ENCODE data around the gene TSPOAP1.

The TSPOAP1 gene

GRCh38 chr17:58302919-58303585, 25.5 kb downstream of the TSPOAP1 start:
- no peak for DNase-seq

- no peak for DNase-seq
These were observed 26.2 kb downstream of the TSPOAP1 start for GRCh38 chr17:58302171-58302918.

- DNase-seq, result no peak
These were observed 27.0 kb downstream of the TSPOAP1 start for GRCh38 chr17:58301504-58302150.

GRCh38 chr17:58300336-58300735, 28.3 kb downstream of the TSPOAP1 start:
- no peak for DNase-seq

DNA sequence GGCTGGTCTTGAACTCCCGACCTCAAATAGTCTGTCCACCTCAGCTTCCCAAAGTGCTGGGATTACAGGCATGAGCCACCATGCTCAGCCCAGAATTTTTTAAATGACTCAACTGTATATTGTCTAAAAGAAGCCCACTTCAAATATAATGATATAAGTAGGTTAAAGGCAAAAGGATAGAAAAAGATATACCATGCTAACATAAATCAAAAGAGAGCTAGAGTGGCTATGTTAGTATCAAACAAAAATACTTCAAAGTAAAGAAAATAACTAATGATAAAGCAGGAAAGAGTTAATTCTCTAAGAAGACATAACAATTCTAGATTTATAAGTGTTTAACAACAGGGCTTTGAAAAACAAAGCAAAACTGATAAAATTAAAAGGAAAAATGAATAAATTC, 34.6 kb downstream of the TSPOAP1 start:
- no peak for DNase-seq

DNA sequence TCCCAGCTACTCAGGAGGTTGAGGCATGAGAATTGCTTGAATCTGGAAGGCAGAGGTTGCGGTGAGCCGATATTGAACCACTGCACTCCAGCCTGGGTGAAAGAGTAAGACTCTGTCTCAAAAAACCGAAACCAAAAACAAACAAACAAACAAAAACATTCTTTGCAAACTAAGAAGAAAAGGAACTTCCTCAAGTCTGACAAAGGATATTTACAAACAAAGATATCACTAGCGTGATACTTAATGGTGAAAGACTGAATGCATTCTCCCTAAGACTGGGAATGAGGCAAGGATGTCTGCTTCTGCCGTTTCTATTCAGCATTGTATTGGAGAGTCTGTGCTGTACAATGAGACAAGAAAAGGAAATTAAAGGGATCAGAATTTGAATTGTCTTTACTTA, 37.3 kb downstream of the TSPOAP1 start:
- DNase-seq, result no peak

DNA sequence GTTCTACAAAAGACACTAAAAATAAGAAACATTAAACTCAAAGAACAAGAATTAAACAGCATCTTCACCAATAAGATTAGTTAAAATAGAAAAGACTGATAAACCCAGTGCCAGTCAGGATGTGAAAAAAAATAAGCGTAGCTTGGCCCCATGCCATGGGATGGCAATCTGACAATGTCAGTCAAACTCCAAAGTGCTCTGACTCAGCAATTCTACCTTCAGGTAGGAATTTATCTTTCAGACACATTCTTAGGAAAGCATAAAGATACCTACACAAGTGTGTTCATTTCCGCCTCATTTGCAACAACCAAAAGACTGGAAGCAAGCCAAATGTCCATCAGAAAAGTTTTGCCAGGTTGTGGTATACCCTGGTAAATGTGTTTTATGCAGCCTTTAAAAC, 38.7 kb downstream of the TSPOAP1 start:
- DNase-seq, result no peak

DNA sequence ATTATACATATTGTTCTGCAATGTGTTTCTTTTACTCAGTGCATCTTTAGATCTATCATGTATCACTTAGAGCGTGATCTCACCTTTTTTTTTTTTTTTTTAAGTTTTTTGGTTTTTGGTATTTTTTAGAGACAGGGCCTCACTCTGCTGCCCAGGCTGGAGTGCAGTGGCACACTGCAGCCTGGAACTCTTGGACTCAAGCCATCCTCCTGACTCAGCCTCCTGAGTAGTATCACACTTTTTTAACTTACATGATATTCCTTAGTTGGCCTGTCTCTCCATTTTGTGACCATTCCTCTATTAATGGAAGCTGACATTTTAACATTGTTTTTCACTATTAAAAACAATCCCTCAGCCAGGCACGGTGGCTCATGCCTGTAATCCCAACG, 43.2 kb downstream of the TSPOAP1 start:
- DNase-seq, result no peak

DNA sequence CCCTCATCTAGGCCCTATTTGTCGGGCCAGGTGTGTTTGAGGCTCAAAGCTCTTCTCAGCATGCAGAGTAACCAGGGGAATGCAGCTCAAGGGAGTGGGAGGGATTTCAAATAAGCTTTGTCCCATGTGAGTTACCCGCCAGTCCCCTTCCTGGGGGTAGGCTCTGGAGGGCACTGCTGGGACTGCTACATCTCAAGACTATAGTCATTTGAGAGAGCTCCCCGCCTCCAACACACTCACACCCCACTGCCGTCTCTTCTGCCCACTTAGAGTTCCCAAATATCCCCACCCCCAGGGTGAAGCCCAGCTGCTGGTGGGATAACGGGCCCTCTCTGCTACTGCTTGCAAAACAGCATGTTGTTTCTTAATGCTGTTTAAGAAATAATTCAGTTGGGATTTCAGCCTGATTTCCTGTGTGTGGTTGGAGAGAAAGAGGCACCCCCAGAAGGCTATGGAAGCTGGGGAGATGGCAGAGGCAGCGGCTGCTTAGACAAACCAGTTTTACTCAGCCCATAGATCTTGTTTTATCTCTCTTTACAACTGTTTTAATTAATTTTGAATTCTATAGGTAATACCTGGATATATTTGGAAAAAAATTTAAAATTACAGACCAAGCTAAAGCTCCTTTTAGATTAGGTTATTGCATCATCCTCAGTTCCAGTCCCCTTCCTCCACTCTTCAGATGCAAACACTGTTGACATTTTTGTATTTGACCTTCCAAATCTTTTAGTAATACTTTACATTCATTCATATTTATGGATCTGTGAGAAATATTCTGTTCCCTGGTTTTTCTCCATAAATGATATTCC, 43.8 kb downstream of the TSPOAP1 start:
- no peak for DNase-seq

DNA sequence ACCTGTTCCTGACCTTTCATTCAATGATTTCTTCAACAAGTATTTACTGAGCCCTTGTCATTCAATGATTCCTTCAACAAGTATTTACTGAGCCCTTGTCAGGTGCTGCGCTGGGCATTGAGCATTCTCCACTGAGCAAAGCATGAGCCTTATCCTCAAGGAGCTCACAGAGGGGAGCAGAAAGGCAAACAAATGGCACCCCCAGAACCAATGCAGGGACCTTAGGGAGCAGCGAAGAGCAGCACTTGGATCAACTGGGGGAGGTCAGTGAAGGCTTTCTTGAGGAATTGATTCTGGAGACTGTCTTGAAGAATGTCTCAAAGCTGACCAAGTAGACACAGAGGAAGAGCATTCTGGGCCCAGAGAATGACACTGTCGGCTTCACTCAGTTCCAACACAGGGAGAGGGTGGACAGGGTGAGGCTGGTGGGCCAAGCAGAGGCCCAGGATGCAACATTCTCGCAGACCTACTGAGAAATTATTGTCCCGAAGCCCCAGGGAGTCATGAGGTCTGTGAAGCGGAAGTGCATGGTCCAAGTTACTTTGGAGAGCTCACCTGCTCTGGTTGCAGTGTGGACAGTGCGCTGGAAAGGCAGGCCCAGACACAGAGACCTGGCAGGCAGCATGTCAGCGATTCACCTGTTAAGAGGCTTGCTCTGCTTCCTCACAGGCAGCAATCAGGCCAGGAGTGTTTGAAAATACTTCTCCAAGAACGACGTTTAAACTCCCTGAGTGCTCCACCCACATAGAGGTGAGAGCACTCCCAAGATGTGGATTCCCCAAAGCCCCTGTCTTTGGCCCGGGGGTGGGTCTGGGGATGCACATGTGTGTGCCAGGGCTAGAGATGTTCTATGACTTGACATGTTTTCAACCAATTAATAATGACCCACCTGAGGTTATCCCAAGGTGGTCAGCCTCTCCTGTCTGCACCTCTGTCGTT, 44.7 kb downstream of the TSPOAP1 start:
- DNase-seq, result no peak

DNA sequence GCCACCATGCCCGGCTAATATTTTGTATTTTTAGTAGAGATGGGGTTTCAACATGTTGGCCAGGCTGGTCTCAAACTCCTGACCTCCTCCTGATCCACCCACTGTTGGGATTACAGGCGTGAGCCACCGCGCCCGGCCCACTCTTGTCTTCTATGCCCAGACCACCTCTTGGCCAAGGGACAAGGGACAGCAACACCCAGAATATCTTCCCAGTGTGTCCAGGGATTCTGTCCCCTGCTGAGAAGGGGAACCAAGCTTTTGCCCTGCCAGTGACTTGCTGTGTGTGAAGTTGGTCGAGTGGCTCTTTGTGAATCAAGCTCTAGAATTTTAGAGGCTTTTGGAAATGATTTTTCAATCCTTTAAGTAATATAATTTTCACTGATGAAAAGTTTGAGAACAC, 46.2 kb downstream of the TSPOAP1 start:
- no peak for DNase-seq

- DNase-seq, result no peak
These were observed 47.0 kb downstream of the TSPOAP1 start for GRCh38 chr17:58281511-58282011.

DNA sequence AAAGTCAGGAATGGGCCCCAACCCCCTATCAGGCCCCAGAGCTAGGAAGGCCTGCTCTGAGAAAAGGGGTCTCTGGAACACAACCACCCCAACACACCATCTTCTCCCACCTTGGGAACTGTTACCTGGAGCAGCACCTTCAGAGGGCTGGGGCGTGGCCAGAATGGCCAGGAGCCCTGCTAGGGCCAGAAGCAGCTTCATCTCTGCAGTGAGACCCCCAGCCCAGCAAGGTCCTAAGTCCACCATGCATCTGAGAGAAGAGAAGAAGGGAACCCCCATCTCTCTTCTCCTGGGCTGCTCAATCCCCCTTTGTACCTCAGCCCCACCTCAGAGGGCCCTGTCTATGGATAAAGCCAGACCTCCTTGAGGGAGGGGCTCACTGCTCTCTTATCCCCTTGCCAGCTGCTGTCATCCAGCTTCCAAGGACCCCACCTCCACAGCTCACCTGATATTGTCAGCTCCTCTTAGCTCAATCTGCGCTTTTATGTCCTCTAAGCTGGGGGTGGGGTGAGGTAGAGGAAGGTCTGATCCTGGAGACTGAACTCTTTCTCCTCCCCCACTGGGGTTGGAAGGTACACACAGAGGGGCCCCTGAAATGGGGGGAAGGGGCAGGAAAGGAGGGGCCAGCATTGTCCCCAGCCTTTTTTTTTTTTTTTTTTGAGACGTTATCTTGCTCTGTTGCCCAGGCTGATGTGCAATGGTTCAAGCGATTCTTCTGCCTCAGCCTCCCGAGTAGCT, 47.9 kb downstream of the TSPOAP1 start, which contains the start of gene MPO:
TSS of gene MPO (minus strand) at position 456 of the 738 bp plus-strand sequence. CDS start at position 279, 177 bp downstream.
- no peak for DNase-seq

- DNase-seq, result no peak
These were observed 48.7 kb downstream of the TSPOAP1 start for GRCh38 chr17:58279736-58280479.

DNA sequence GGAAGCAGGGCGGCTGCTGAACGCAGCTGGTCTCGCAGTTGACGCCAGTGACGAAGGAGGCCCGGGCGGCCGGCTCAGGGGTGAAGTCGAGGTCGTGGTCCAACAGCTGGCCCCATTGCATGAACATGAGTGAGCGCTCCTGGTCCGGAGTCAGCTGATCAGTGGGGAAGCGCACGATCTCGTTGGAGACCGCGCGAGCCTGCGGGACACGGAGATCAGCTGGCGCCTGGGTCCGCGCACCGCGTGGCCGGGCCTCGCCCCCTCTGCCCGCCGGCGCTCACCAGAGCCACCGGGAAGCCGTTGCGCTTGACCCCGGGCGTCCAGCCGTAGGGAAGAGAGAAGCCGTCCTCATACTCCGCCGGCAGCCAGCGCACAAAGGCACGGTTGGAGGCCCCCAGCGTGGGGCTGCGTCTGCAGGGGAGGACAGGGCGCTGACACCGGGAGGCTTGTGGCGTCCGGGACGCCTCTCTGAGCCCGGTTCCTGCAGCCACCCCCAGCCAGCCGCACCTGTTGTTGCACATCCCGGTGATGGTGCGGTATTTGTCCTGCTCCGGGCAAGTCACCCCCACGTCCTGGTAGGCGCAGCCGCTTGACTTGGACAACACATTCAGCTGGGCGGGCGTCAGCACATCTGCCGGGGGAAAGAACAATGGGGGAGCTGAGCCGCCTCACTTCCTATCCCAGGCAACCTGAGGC, 49.4 kb downstream of the TSPOAP1 start:
- DNase-seq, result no peak

DNA sequence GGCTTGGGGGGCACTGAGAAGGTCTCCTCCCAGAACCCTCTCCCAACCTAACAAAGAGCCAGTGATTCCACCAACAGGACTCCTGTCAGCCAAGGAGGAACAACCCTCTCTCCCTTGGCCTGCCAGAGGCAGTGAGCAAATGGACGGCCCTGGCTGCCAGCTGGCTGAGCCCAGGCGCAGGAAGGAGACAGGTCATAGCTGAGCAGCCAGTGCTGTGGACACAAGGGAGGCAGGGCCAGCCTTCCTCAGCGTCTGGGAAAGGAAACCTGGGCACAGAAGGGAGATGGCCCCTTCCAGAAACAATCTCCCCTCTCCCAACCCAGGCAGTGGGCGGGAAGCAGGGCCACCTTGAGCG, 50.0 kb downstream of the TSPOAP1 start:
- no peak for DNase-seq

DNA sequence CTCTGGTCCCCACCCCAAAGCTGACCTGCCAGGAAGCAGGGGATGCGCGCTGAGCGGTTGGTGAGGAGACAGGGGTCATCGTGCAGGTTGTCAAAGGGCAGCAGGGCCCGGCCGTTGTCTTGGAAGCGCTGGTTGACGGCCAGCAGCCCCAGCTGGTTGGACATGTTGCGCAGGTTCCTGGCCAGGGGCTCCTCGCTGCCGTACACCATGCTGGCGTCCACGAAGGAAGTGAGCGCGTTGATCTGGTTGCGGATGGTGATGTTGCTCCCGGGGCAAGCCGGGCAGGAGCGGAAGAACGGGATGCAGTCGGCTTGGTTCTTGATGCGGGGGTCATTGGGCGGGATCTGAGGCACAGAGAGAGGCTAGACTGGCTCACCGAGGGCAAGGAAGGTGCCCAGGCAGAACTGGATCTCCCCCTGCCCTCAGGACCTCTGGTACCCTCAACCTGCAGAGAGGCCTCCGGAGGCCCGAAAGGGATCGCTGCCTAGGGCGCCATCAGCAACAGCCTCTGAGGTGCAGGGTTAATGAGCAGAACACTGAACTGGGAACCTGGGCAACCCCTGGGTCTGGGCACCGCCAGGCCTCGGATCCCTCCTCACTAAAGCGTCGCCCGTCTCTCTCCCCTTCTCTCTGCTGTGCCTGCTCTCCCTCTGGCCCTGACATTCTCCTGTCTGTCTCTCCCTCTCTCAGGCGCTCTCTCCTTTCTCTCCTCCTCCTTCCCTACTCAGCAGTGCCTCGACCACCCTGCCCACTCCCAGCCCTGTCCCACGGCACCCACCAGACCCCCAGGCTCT, 50.6 kb downstream of the TSPOAP1 start:
- DNase-seq, result no peak

GRCh38 chr17:58277107-58277801, 51.3 kb downstream of the TSPOAP1 start:
- peak; percentile 20 for DNase-seq

Measured in stimulated activated CD4-positive, alpha-beta T cell treated with anti-CD3 and anti-CD28 coated beads, Interleukin-4, amount 100 ng/mL, for 24 hours (primary cell).